ENCODE results near the gene AKR1A1.
A peak's percentile ranks its signal among the peaks of the same experiment; 100 is the strongest.

AKR1A1 gene

GRCh38 chr1:45608175-45609156, 57.8 kb downstream of the AKR1A1 start:
- DNase-seq (ENCODE audit: extremely low spot score, insufficient read length, low read depth) (no peak), FAIRE-seq (peak; percentile 68)

- no peak for DNase-seq (ENCODE audit: extremely low spot score, insufficient read length, low read depth)
- FAIRE-seq: no peak
These were observed 60.1 kb downstream of the AKR1A1 start for GRCh38 chr1:45610589-45611226.

GRCh38 chr1:45612941-45613579, 62.4 kb downstream of the AKR1A1 start:
- DNase-seq (ENCODE audit: extremely low spot score, insufficient read length, low read depth) (no peak), FAIRE-seq (no peak)

DNA sequence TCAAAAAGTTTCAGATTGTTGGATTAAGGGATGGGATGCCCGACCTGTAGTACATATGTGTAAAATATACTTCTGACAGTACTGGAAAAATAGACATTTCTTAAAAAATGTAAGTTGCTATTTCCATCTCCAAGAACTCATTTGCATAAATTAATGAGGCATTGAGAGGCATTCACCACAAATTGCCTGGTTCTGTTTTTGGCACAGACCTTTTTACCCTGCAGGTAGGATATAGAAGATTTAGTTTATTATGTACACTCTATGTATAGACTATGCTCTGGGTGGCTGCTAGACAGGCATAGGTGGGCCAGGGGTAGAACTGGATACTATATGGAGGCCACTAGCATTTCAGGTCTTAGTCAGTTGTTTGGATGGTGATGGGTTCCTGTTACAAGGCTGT, 65.3 kb downstream of the AKR1A1 start:
- no peak for DNase-seq (ENCODE audit: extremely low spot score, insufficient read length, low read depth)

DNA sequence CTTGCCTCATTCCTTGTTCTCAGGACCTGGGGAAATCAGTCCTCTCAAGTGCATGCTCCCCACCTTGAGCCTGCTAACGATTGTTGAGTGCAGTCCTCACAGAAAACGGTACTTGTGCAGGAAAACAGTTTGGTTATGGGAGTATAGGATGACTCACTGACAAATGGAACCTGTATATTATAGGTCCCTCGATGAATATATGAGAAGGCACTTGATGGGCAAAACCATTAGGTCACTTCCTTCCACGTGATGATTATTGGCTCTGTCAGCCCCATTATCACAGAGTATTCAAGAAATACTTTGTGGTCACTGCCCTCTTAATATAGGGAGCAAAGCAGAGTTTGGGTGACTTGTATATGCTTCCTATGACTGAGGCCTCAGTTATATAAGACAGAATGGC, 67.0 kb downstream of the AKR1A1 start:
- FAIRE-seq: no peak

More for the DNA sequence above, 65.3 kb downstream of the AKR1A1 start:
- no peak for FAIRE-seq

GRCh38 chr1:45619149-45619921, 68.7 kb downstream of the AKR1A1 start:
- DNase-seq (ENCODE audit: extremely low spot score, insufficient read length, low read depth) (no peak), FAIRE-seq (no peak)

More for the DNA sequence above, 67.0 kb downstream of the AKR1A1 start:
- DNase-seq (ENCODE audit: extremely low spot score, insufficient read length, low read depth): no peak
